CD4-positive, alpha-beta memory T cell (primary cell): ENCODE data around the gene RBM44. TPM values are rescaled to one million over a fixed set of nuclear protein-coding genes. Genes with fewer than 3 reads are reported as not detected.
"Not testable (repeated sequence)": the region's sequence is repeated elsewhere in the genome, so short reads cannot be mapped to it uniquely, and the experiment has no call there.

Experiments
- CTCF ChIA-PET: fragments of 350-600 bp; sonication (Branson Sonifier 250); formaldehyde crosslinking; loops from one replicate; lab custom pipeline; 2021; ENCODE audit warnings: inconsistent platforms; ENCODE audit not compliant: partially characterized antibody; lab: Charles Lee
- POLR2A ChIA-PET: fragments of 350-600 bp; sonication (Branson Sonifier 250); formaldehyde crosslinking; loops from one replicate; lab custom pipeline; 2021; ENCODE audit not compliant: partially characterized antibody; lab: Charles Lee
- DNase-seq, 5 donors: peaks; one replicate each; pipeline versions ENCODE4 v3.0.0 to v3.0.0-alpha.2; 2020 to 2022; ENCODE audit warnings: mixed read lengths in 1 of 5
- H3K27ac ChIP-seq: one replicate; pipeline ENCODE4 v1.7.0; 2013; ENCODE audit warnings: low read depth, low read length
- H3K27me3 ChIP-seq: 2 replicates; pipeline ENCODE4 v1.7.0; 2013; ENCODE audit warnings: mild to moderate bottlenecking, low read length, moderate library complexity; ENCODE audit not compliant: insufficient read depth
- H3K36me3 ChIP-seq: 2 replicates; pipeline ENCODE4 v1.7.0; 2013; ENCODE audit warnings: mild to moderate bottlenecking, low read length, moderate library complexity; ENCODE audit not compliant: insufficient read depth
- H3K4me1 ChIP-seq: 2 replicates; pipeline ENCODE4 v1.7.0; 2013; ENCODE audit warnings: mild to moderate bottlenecking, low read length, moderate library complexity; ENCODE audit not compliant: insufficient read depth
- H3K4me3 ChIP-seq, 2 donors: one replicate each; pipeline ENCODE4 v1.7.0; 2013; ENCODE audit warnings: low read length in 2 of 2, mild to moderate bottlenecking in 1 of 2
- H3K9me3 ChIP-seq, 2 donors: one replicate each; pipeline ENCODE4 v1.7.0; 2013; ENCODE audit warnings: low read length in 2 of 2, control low read depth in 1 of 2; ENCODE audit not compliant: control insufficient read depth in 1 of 2
- H3K27ac Mint-ChIP-seq, 7 donors: one replicate each; pipeline ENCODE4 v1.8.0; 2020 to 2021; ENCODE audit warnings: mixed read lengths in 7 of 7, mild to moderate bottlenecking in 6 of 7, inconsistent platforms in 3 of 7, moderate library complexity in 3 of 7
- H3K27me3 Mint-ChIP-seq, 2 donors: one replicate each; pipeline ENCODE4 v1.8.0; 2020 to 2021; ENCODE audit warnings: mixed read lengths in 2 of 2
- H3K36me3 Mint-ChIP-seq, 2 donors: one replicate each; pipeline ENCODE4 v1.8.0; 2020 to 2021; ENCODE audit warnings: mixed read lengths in 2 of 2, inconsistent platforms in 1 of 2, mild to moderate bottlenecking in 1 of 2
- H3K4me1 Mint-ChIP-seq, 4 donors: one replicate each; pipeline ENCODE4 v1.8.0; 2020 to 2021; ENCODE audit warnings: mixed read lengths in 4 of 4, mild to moderate bottlenecking in 1 of 4
- H3K4me3 Mint-ChIP-seq, 8 donors: one replicate each; pipeline ENCODE4 v1.8.0; 2020 to 2021; ENCODE audit warnings: mixed read lengths in 8 of 8, mild to moderate bottlenecking in 7 of 8, moderate library complexity in 6 of 8, inconsistent platforms in 3 of 8
- H3K9me3 Mint-ChIP-seq, 8 donors: one replicate each; pipeline ENCODE4 v1.8.0; 2020 to 2021; ENCODE audit warnings: mixed read lengths in 8 of 8, mild to moderate bottlenecking in 5 of 8, inconsistent platforms in 3 of 8, moderate library complexity in 1 of 8
- intact Hi-C: fragments of 100-400 bp; cut with micrococcal nuclease; formaldehyde crosslinking; loops from one replicate; pipeline ENCODE4 v1.15.1; 2023
- polyA plus RNA-seq, 2 donors: library from polyadenylated mRNA; unstranded; fragments of 300-500 nt; fragmentation: Illumina TruSeq; gene quantifications; one replicate each; pipeline ENCODE4 v1.2.3, GENCODE V29; 2021
- total RNA-seq, 2 experiments: library from RNA; stranded (reverse); gene quantifications; one replicate each; pipeline ENCODE4 v1.2.3, GENCODE V29; 2021

Gene RBM44
- total RNA-seq (1 to 10 TPM in 1 of 2 experiments, under 1 TPM in 1; 0.61 to 1.1 TPM), polyA plus RNA-seq (under 1 TPM; 0.17 to 0.33 TPM)

GRCh38 chr2:237798236-237799059 is at the start of gene RBM44:
RBM44 (plus strand) TSS chr2:237798779; CDS start chr2:237813610, 14,831 bp downstream.
- Histone ChIP-seq H3K9me3 (no peaks in the 10 kb centered on the region), H3K27ac (no peak within 1 kb of the TSS), H3K4me1 (no peaks in the 10 kb centered on the region), H3K27me3 (no peaks in the 10 kb centered on the region), H3K36me3 (no peaks in the 10 kb centered on the region), H3K4me3 (no peak within 1 kb of the TSS)
- intact Hi-C loops, result no loop called here
- DNase-seq, result no peak
- CTCF ChIA-PET, result no interaction called here
- Mint-ChIP-seq H3K4me1 (no peaks in the 10 kb centered on the region), H3K27me3 (no peaks in the 10 kb centered on the region), H3K36me3 (peaks cover 0 to 15% of the 10 kb centered on the region in 2 donors), H3K9me3 (peaks cover 0 to 14% (median 0%) of the 10 kb centered on the region in 8 donors), H3K4me3 (no peak within 1 kb of the TSS), H3K27ac (peak within 1 kb of the TSS in 1 of 7 donors; percentile 41)
- POLR2A ChIA-PET, result no interaction called here

GRCh38 chr2:237749002-237749401 is 49.6 kb upstream of the RBM44 start:
- H3K9me3 Mint-ChIP-seq, result peaks cover 0 to 3% (median 0%) of the 10 kb centered on the region in 8 donors
- H3K36me3 Mint-ChIP-seq, result peaks cover 46 to 70% of the 10 kb centered on the region in 2 donors
- ChIA-PET CTCF (interaction anchor here (2.1 to 12.4 kb wide), 2 partner anchors 77 to 236 kb away, joined by 6 to 434 read pairs; no protein-coding TSS in a partner anchor), POLR2A (interaction anchor here (2.4 kb wide), 1 partner anchor 56 kb away, joined by 9 read pairs; no protein-coding TSS in a partner anchor)
- Histone ChIP-seq H3K4me3 (no peak overlapping the region), H3K27ac (no peak overlapping the region), H3K9me3 (no peaks in the 10 kb centered on the region), H3K36me3 (peaks cover 50% of the 10 kb centered on the region), H3K27me3 (no peaks in the 10 kb centered on the region), H3K4me1 (peaks cover 16% of the 10 kb centered on the region)
- peak overlapping the region in 1 of 8 donors; percentile 14 for H3K4me3 Mint-ChIP-seq
- H3K27me3 Mint-ChIP-seq, result no peaks in the 10 kb centered on the region
- intact Hi-C loops, result no loop called here
- H3K4me1 Mint-ChIP-seq, result peaks cover 7 to 33% (median 22%) of the 10 kb centered on the region in 4 donors
- no peak for DNase-seq
- peak overlapping the region in 2 of 7 donors; percentile 46 to 72 for H3K27ac Mint-ChIP-seq

GRCh38 chr2:237749961-237750360 is 48.6 kb upstream of the RBM44 start:
- no peak overlapping the region for H3K4me3 ChIP-seq
- ChIA-PET POLR2A (interaction anchor here (2.4 kb wide), 1 partner anchor 57 kb away, joined by 9 read pairs; no protein-coding TSS in a partner anchor), CTCF (interaction anchor here (0.6 to 12.4 kb wide), 3 partner anchors 78 to 237 kb away, joined by 4 to 434 read pairs (median 6); no protein-coding TSS in a partner anchor)
- intact Hi-C loops, result no loop called here
- H3K9me3 ChIP-seq, result no peaks in the 10 kb centered on the region
- peaks cover 5 to 24% (median 16%) of the 10 kb centered on the region in 4 donors for H3K4me1 Mint-ChIP-seq
- H3K4me1 ChIP-seq, result peaks cover 6% of the 10 kb centered on the region
- no peaks in the 10 kb centered on the region for H3K27me3 ChIP-seq
- no peaks in the 10 kb centered on the region for H3K9me3 Mint-ChIP-seq
- no peaks in the 10 kb centered on the region for H3K27me3 Mint-ChIP-seq
- H3K27ac ChIP-seq, result no peak overlapping the region
- peak overlapping the region in 3 of 7 donors; percentile 1 to 61 (median 41) for H3K27ac Mint-ChIP-seq
- DNase-seq, result no peak
- H3K36me3 Mint-ChIP-seq, result peaks cover 51 to 74% of the 10 kb centered on the region in 2 donors
- H3K4me3 Mint-ChIP-seq, result no peak overlapping the region
- H3K36me3 ChIP-seq, result peaks cover 59% of the 10 kb centered on the region

GRCh38 chr2:237750441-237750840 is 48.1 kb upstream of the RBM44 start:
- H3K27ac Mint-ChIP-seq, H3K9me3 Mint-ChIP-seq, H3K27me3 Mint-ChIP-seq, H3K27me3 ChIP-seq, H3K4me3 ChIP-seq, POLR2A ChIA-PET, H3K4me3 Mint-ChIP-seq, DNase-seq, H3K27ac ChIP-seq, H3K4me1 ChIP-seq, H3K9me3 ChIP-seq, intact Hi-C loops: not testable (repeated sequence)
- CTCF ChIA-PET, result interaction anchor here (12.4 kb wide), 1 partner anchor 78 kb away, joined by 434 read pairs; no protein-coding TSS in a partner anchor
- peaks cover 49 to 75% of the 10 kb centered on the region in 2 donors for H3K36me3 Mint-ChIP-seq
- H3K4me1 Mint-ChIP-seq, result peaks cover 3 to 21% (median 14%) of the 10 kb centered on the region in 4 donors
- peaks cover 64% of the 10 kb centered on the region for H3K36me3 ChIP-seq

GRCh38 chr2:237752761-237753165 is 45.8 kb upstream of the RBM44 start:
- Histone ChIP-seq H3K4me3 (no peak overlapping the region), H3K9me3 (no peaks in the 10 kb centered on the region), H3K36me3 (peaks cover 85% of the 10 kb centered on the region), H3K27me3 (no peaks in the 10 kb centered on the region), H3K27ac (no peak overlapping the region), H3K4me1 (peaks cover 5% of the 10 kb centered on the region)
- ChIA-PET CTCF (interaction anchor here (2.6 kb wide), 1 partner anchor 80 kb away, joined by 15 read pairs; no protein-coding TSS in a partner anchor), POLR2A (no interaction called here)
- Mint-ChIP-seq H3K27ac (peak overlapping the region; percentile 6 to 70 (median 32)), H3K4me3 (no peak overlapping the region), H3K36me3 (peaks cover 57 to 82% of the 10 kb centered on the region in 2 donors), H3K9me3 (no peaks in the 10 kb centered on the region), H3K4me1 (peaks cover 3 to 21% (median 10%) of the 10 kb centered on the region in 4 donors), H3K27me3 (no peaks in the 10 kb centered on the region)
- intact Hi-C loops, result no loop called here
- DNase-seq, result peak in 1 of 5 donors; percentile 51

GRCh38 chr2:237754182-237754581 is 44.4 kb upstream of the RBM44 start:
- POLR2A ChIA-PET, result interaction anchor here (0.9 kb wide), 1 partner anchor 62 kb away, joined by 3 read pairs; no protein-coding TSS in a partner anchor
- no peaks in the 10 kb centered on the region for H3K27me3 ChIP-seq
- CTCF ChIA-PET, result interaction anchor here (1.1 to 2.6 kb wide), 4 partner anchors 9 to 241 kb away, joined by 3 to 15 read pairs (median 8); no protein-coding TSS in a partner anchor
- H3K4me3 Mint-ChIP-seq, result no peak overlapping the region
- H3K9me3 ChIP-seq, result no peaks in the 10 kb centered on the region
- DNase-seq, result no peak
- no peak overlapping the region for H3K4me3 ChIP-seq
- intact Hi-C loops, result no loop called here
- peak overlapping the region in 1 of 7 donors; percentile 29 for H3K27ac Mint-ChIP-seq
- H3K4me1 Mint-ChIP-seq, result peaks cover 3 to 21% (median 8%) of the 10 kb centered on the region in 4 donors
- no peaks in the 10 kb centered on the region for H3K9me3 Mint-ChIP-seq
- H3K36me3 ChIP-seq, result peaks cover 87% of the 10 kb centered on the region
- peaks cover 5% of the 10 kb centered on the region for H3K4me1 ChIP-seq
- H3K36me3 Mint-ChIP-seq, result peaks cover 62 to 83% of the 10 kb centered on the region in 2 donors
- no peaks in the 10 kb centered on the region for H3K27me3 Mint-ChIP-seq
- no peak overlapping the region for H3K27ac ChIP-seq
